OCI-LY1 (cell line): ENCODE results near the gene CRB3.

Experiments used
- H2AFZ ChIP-seq: fragments of 200-600 bp; sonication (generic), shearing (Covaris generic); 2 replicates; pipeline ENCODE4 v1.6.0; 2014; ENCODE audit warnings: antibody characterized with exemption, mild to moderate bottlenecking, low read length
- H3F3A ChIP-seq: fragments of 200-600 bp; sonication (generic), shearing (Covaris generic); 2 replicates; pipeline ENCODE4 v1.6.0; 2014; ENCODE audit warnings: mild to moderate bottlenecking, antibody characterized with exemption, low read length, moderate library complexity; ENCODE audit not compliant: insufficient read depth
- H3K27ac ChIP-seq: fragments of 200-600 bp; sonication (generic); 2 replicates; pipeline ENCODE4 v1.5.1; 2014; ENCODE audit warnings: low read length, mixed run types, mild to moderate bottlenecking, low read depth; ENCODE audit not compliant: poor library complexity, severe bottlenecking
- H3K27me3 ChIP-seq: fragments of 200-600 bp; sonication (generic); 2 replicates; pipeline ENCODE4 v1.6.0; 2014; ENCODE audit warnings: antibody characterized with exemption, mild to moderate bottlenecking, low read length, moderate library complexity; ENCODE audit not compliant: insufficient read depth
- H3K36me3 ChIP-seq: fragments of 200-600 bp; sonication (generic); 2 replicates; pipeline ENCODE4 v1.6.1; 2014; ENCODE audit warnings: mild to moderate bottlenecking, antibody characterized with exemption, low read length, moderate library complexity, mixed read lengths; ENCODE audit not compliant: insufficient read depth
- H3K4me1 ChIP-seq: fragments of 200-600 bp; sonication (generic); 2 replicates; pipeline ENCODE4 v1.5.1; 2014; ENCODE audit warnings: mild to moderate bottlenecking, low read length, moderate library complexity; ENCODE audit not compliant: insufficient read depth, severe bottlenecking
- H3K4me2 ChIP-seq: fragments of 200-600 bp; sonication (generic), shearing (Covaris generic); 2 replicates; pipeline ENCODE4 v1.6.1; 2014; ENCODE audit warnings: low read length
- H3K4me3 ChIP-seq: fragments of 200-600 bp; sonication (generic); 2 replicates; pipeline ENCODE4 v1.5.1; 2014; ENCODE audit warnings: low read length, low read depth, mild to moderate bottlenecking, mixed read lengths; ENCODE audit not compliant: poor library complexity, severe bottlenecking
- H3K79me2 ChIP-seq: fragments of 200-600 bp; shearing (Covaris generic); 2 replicates; pipeline ENCODE4 v1.6.1; 2016; ENCODE audit warnings: mixed run types, low read length, mixed read lengths; ENCODE audit not compliant: insufficient read depth
- H3K9ac ChIP-seq: fragments of 200-600 bp; sonication (generic), shearing (Covaris generic); 2 replicates; pipeline ENCODE4 v1.6.1; 2014; ENCODE audit warnings: mild to moderate bottlenecking, low read length, mixed read lengths
- H3K9me2 ChIP-seq: fragments of 200-600 bp; sonication (generic), shearing (Covaris generic); 2 replicates; pipeline ENCODE4 v1.6.1; 2014; ENCODE audit warnings: low read depth, mild to moderate bottlenecking, low read length, mixed read lengths
- H3K9me3 ChIP-seq: fragments of 200-600 bp; shearing (Covaris generic); 2 replicates; pipeline ENCODE4 v1.6.1; 2014; ENCODE audit warnings: low read length, mixed read lengths
- H4K20me1 ChIP-seq: fragments of 200-600 bp; sonication (generic), shearing (Covaris generic); 2 replicates; pipeline ENCODE4 v1.6.0; 2016; ENCODE audit warnings: mild to moderate bottlenecking, low read length; ENCODE audit not compliant: insufficient read depth
- CTCF ChIP-seq: fragments of 200-600 bp; sonication (generic), shearing (Covaris generic); IDR thresholded peaks from 2 replicates; pipeline ENCODE4 v1.5.1; 2017; ENCODE audit warnings: mild to moderate bottlenecking, antibody characterized with exemption, low read length, moderate library complexity, mixed read lengths
- EZH2 ChIP-seq: fragments of 200-600 bp; sonication (generic), shearing (Covaris generic); IDR thresholded peaks from 2 replicates; pipeline ENCODE4 v1.8.0; 2017; ENCODE audit warnings: borderline replicate concordance, mixed run types, mild to moderate bottlenecking, antibody characterized with exemption, low read length, moderate library complexity, mixed read lengths

Gene CRB3

GRCh38 chr19:6464070-6464873, at the start of gene CRB3:
Gene CRB3 (plus strand): TSS chr19:6464271. CDS start chr19:6464702, 431 bp downstream.
- Histone ChIP-seq H3K9me2 (no peaks in the 10 kb centered on the region), H3K9ac (no peak within 1 kb of the TSS), H3K4me2 (no peak within 1 kb of the TSS), H2AFZ (no peak within 1 kb of the TSS), H4K20me1 (no peaks in the 10 kb centered on the region), H3K4me3 (no peak within 1 kb of the TSS), H3K27ac (no peak within 1 kb of the TSS), H3K79me2 (no peaks in the 10 kb centered on the region), H3K27me3 (0 out of 2 replicates have a peak, but pooled peaks cover 5% of the 10 kb centered on the region), H3K4me1 (no peaks in the 10 kb centered on the region), H3K9me3 (no peaks in the 10 kb centered on the region), H3F3A (no peaks in the 10 kb centered on the region), H3K36me3 (no peaks in the 10 kb centered on the region)
- no peak for TF ChIP-seq EZH2
- TF ChIP-seq CTCF: no peak

- TF ChIP-seq EZH2 (no peak), CTCF (no peak)
- Histone ChIP-seq H3K27me3 (no peaks in the 10 kb centered on the region), H3K4me2 (no peak overlapping the region), H3K36me3 (peaks cover 66% of the 10 kb centered on the region), H3K4me1 (no peaks in the 10 kb centered on the region), H2AFZ (no peak overlapping the region), H3K27ac (no peak overlapping the region), H3K79me2 (peaks cover 4% of the 10 kb centered on the region; the same call in 1 of the 2 replicates), H3K9ac (no peak overlapping the region), H3K9me2 (no peaks in the 10 kb centered on the region), H3F3A (no peaks in the 10 kb centered on the region), H3K4me3 (no peak overlapping the region), H4K20me1 (no peaks in the 10 kb centered on the region), H3K9me3 (no peaks in the 10 kb centered on the region)
These were observed 49.1 kb upstream of the CRB3 start for GRCh38 chr19:6414793-6415590.

GRCh38 chr19:6415591-6416190, 48.4 kb upstream of the CRB3 start:
- H3K9ac ChIP-seq: no peak overlapping the region
- no peaks in the 10 kb centered on the region for H3K27me3 ChIP-seq
- H3K79me2 ChIP-seq: peaks cover 8% of the 10 kb centered on the region
- H3K36me3 ChIP-seq: peaks cover 73% of the 10 kb centered on the region
- no peak overlapping the region for H3K4me2 ChIP-seq
- no peaks in the 10 kb centered on the region for H3K9me2 ChIP-seq
- TF ChIP-seq CTCF (no peak), EZH2 (no peak)
- H3K27ac ChIP-seq: no peak overlapping the region
- no peak overlapping the region for H3K4me3 ChIP-seq
- no peaks in the 10 kb centered on the region for H4K20me1 ChIP-seq
- no peaks in the 10 kb centered on the region for H3K9me3 ChIP-seq
- H3K4me1 ChIP-seq: no peaks in the 10 kb centered on the region
- H3F3A ChIP-seq: no peaks in the 10 kb centered on the region
- no peak overlapping the region for H2AFZ ChIP-seq
